Stimulated activated CD4-positive, alpha-beta T cell treated with anti-CD3 and anti-CD28 coated beads, Interleukin-15, amount 100 ng/mL, for 1 hour (primary cell): ENCODE results near the gene AGPAT1.

Experiments
- DNase-seq, 2 donors: peaks; one replicate each; pipeline ENCODE4 v3.0.0-alpha.2; 2020; ENCODE audit warnings: low read depth in 1 of 2, low spot score in 1 of 2

The AGPAT1 gene

GRCh38 chr6:32126880-32127279 is 49.0 kb downstream of the AGPAT1 start:
- no peak for DNase-seq

- DNase-seq = no peak
Measured at GRCh38 chr6:32123681-32124080, 52.2 kb downstream of the AGPAT1 start.

DNA sequence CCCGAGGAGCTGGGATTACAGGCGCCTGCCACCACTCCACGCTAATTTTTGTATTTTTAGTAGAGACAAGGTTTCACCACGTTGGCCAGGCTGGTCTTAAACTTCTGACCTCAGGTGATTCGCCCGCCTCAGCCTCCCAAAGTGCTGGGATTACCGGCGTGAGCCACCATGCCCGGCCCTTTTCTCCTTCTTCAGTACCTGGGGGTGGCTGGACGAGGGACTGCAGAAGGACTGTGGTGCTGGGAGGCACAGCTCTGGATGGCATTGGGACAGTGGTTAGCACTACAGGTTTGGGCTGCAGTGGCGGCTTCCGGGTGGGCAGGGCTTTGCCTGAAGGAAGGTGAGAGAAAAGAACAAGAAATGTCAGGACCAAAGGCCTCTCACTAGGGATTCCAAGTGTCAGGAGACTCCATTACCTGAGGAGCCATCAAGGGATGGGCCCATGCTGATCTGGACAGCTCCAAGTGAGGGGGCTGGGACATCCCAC is 55.3 kb downstream of the AGPAT1 start:
- DNase-seq = no peak

GRCh38 chr6:32118782-32119628 is 56.9 kb downstream of the AGPAT1 start:
- peak; percentile 32 to 51 for DNase-seq
